NT2/D1 (cell line): ENCODE data around the gene CACNA2D3.
A peak's percentile ranks its signal among the peaks of the same experiment; 100 is the strongest.

Experiments used
- DNase-seq: peaks from one replicate; pipeline ENCODE4 v3.0.0-alpha.2; 2011; ENCODE audit warnings: low read depth, low spot score
- H3K27me3 ChIP-seq: 2 replicates; pipeline ENCODE4 v1.6.0; 2011; ENCODE audit warnings: mild to moderate bottlenecking; ENCODE audit not compliant: insufficient read length, insufficient read depth
- H3K36me3 ChIP-seq: 2 replicates; pipeline ENCODE4 v1.6.1; 2011; ENCODE audit warnings: mild to moderate bottlenecking, low read length, mixed read lengths; ENCODE audit not compliant: insufficient read depth, insufficient read length
- H3K4me1 ChIP-seq: 2 replicates; pipeline ENCODE4 v1.5.1; 2011; ENCODE audit not compliant: insufficient read depth, insufficient read length
- H3K4me3 ChIP-seq: 2 replicates; pipeline ENCODE4 v1.5.1; 2011; ENCODE audit warnings: low read depth; ENCODE audit not compliant: insufficient read length
- H3K9ac ChIP-seq: 2 replicates; pipeline ENCODE4 v1.6.0; 2011; ENCODE audit warnings: low read depth; ENCODE audit not compliant: insufficient read length
- H3K9me3 ChIP-seq: 2 replicates; pipeline ENCODE4 v1.5.1; 2011; ENCODE audit warnings: mild to moderate bottlenecking, low read length; ENCODE audit not compliant: insufficient read depth
- SUZ12 ChIP-seq: IDR thresholded peaks from 2 replicates; pipeline ENCODE4 v1.6.1; 2011; ENCODE audit not compliant: insufficient read length, insufficient read depth; ENCODE audit errors: extremely low read depth
- YY1 ChIP-seq: IDR thresholded peaks from 2 replicates; pipeline ENCODE4 v1.6.1; 2011; ENCODE audit not compliant: insufficient read length, insufficient read depth
- ZNF274 ChIP-seq: IDR thresholded peaks from 2 replicates; pipeline ENCODE4 v1.6.1; 2011; ENCODE audit warnings: mild to moderate bottlenecking, low read depth, low read length

Gene CACNA2D3

GRCh38 chr3:54877730-54878129 lies 755.4 kb downstream of the CACNA2D3 start:
- H3K27me3 ChIP-seq: no peaks in the 10 kb centered on the region
- no peaks in the 10 kb centered on the region for H3K9me3 ChIP-seq
- no peak for TF ChIP-seq YY1
- TF ChIP-seq SUZ12: no peak
- no peak for TF ChIP-seq ZNF274
- H3K9ac ChIP-seq: no peak overlapping the region
- H3K4me3 ChIP-seq: no peak overlapping the region
- H3K36me3 ChIP-seq: peaks cover 6% of the 10 kb centered on the region
- peaks cover 2% of the 10 kb centered on the region for H3K4me1 ChIP-seq
- no peak for DNase-seq

GRCh38 chr3:54878145-54878544 lies 755.8 kb downstream of the CACNA2D3 start:
- no peak for DNase-seq
- H3K27me3 ChIP-seq: no peaks in the 10 kb centered on the region
- H3K4me3 ChIP-seq: no peak overlapping the region
- H3K36me3 ChIP-seq: peaks cover 6% of the 10 kb centered on the region
- H3K9me3 ChIP-seq: no peaks in the 10 kb centered on the region
- H3K4me1 ChIP-seq: peaks cover 2% of the 10 kb centered on the region
- TF ChIP-seq ZNF274: no peak
- no peak overlapping the region for H3K9ac ChIP-seq

GRCh38 chr3:54882129-54882833 lies 759.9 kb downstream of the CACNA2D3 start:
- H3K27me3 ChIP-seq: no peaks in the 10 kb centered on the region

GRCh38 chr3:54888162-54888561 lies 765.8 kb downstream of the CACNA2D3 start:
- Histone ChIP-seq H3K36me3 (no peaks in the 10 kb centered on the region), H3K9me3 (no peaks in the 10 kb centered on the region), H3K4me3 (no peak overlapping the region), H3K9ac (no peak overlapping the region), H3K27me3 (no peaks in the 10 kb centered on the region), H3K4me1 (peaks cover 6% of the 10 kb centered on the region)
- no peak for TF ChIP-seq SUZ12
- no peak for TF ChIP-seq YY1
- no peak for TF ChIP-seq ZNF274
- DNase-seq: no peak

More at GRCh38 chr3:54882129-54882833, 759.9 kb downstream of the CACNA2D3 start:
- DNase-seq: no peak
- Histone ChIP-seq H3K36me3 (peaks cover 6% of the 10 kb centered on the region), H3K4me1 (no peaks in the 10 kb centered on the region), H3K4me3 (no peak overlapping the region), H3K9me3 (no peaks in the 10 kb centered on the region), H3K9ac (no peak overlapping the region)
- no peak for TF ChIP-seq ZNF274
- no peak for TF ChIP-seq SUZ12
- no peak for TF ChIP-seq YY1

GRCh38 chr3:54888873-54889272 lies 766.5 kb downstream of the CACNA2D3 start:
- Histone ChIP-seq H3K36me3 (no peaks in the 10 kb centered on the region), H3K9me3 (no peaks in the 10 kb centered on the region), H3K4me3 (no peak overlapping the region), H3K9ac (no peak overlapping the region), H3K4me1 (peaks cover 6% of the 10 kb centered on the region), H3K27me3 (no peaks in the 10 kb centered on the region)
- TF ChIP-seq YY1 (no peak), SUZ12 (no peak), ZNF274 (no peak)
- no peak for DNase-seq

- DNase-seq: no peak
- H3K36me3 ChIP-seq: no peaks in the 10 kb centered on the region
- H3K4me3 ChIP-seq: no peak overlapping the region
- no peaks in the 10 kb centered on the region for H3K9me3 ChIP-seq
- no peaks in the 10 kb centered on the region for H3K27me3 ChIP-seq
- no peak overlapping the region for H3K9ac ChIP-seq
- TF ChIP-seq YY1 (no peak), SUZ12 (no peak), ZNF274 (no peak)
- H3K4me1 ChIP-seq: peaks cover 6% of the 10 kb centered on the region
These were observed 767.4 kb downstream of the CACNA2D3 start for GRCh38 chr3:54889731-54890130.

- Histone ChIP-seq H3K9ac (no peak overlapping the region), H3K4me3 (no peak overlapping the region), H3K4me1 (peaks cover 6% of the 10 kb centered on the region), H3K27me3 (no peaks in the 10 kb centered on the region), H3K36me3 (no peaks in the 10 kb centered on the region), H3K9me3 (no peaks in the 10 kb centered on the region)
- DNase-seq: peak; percentile 67
- TF ChIP-seq YY1 (no peak), SUZ12 (no peak), ZNF274 (no peak)
These were observed 769.2 kb downstream of the CACNA2D3 start for GRCh38 chr3:54891540-54891897.
